Sigmoid colon (tissue), 7 donors: ENCODE measurements around the gene RBM12. TPM values are rescaled to one million over a fixed set of nuclear protein-coding genes. Genes with fewer than 3 reads are reported as not detected.

ENCODE experiments used
- DNase-seq: peaks from one replicate; pipeline ENCODE4 v3.0.0-alpha.2; 2019
- H3K27ac ChIP-seq, 4 donors: fragments of 200-600 bp; sonication (generic); one replicate each; pipeline ENCODE4 v1.5.1; 2016 to 2019; ENCODE audit warnings: mild to moderate bottlenecking in 1 of 4
- H3K27me3 ChIP-seq, 3 donors: fragments of 200-600 bp; sonication (generic); one replicate each; pipeline ENCODE4 v1.5.1; 2019; ENCODE audit warnings: mild to moderate bottlenecking in 1 of 3
- H3K36me3 ChIP-seq, 4 donors: fragments of 200-600 bp; sonication (generic); one replicate each; pipeline ENCODE4 v1.5.1; 2016 to 2019
- H3K4me1 ChIP-seq, 4 donors: fragments of 200-600 bp; sonication (generic); one replicate each; pipeline ENCODE4 v1.5.1; 2017 to 2019
- H3K4me3 ChIP-seq, 4 donors: fragments of 200-600 bp; sonication (generic); one replicate each; pipeline ENCODE4 v1.5.1; 2017 to 2019; ENCODE audit warnings: mild to moderate bottlenecking in 2 of 4, moderate library complexity in 1 of 4
- H3K9me3 ChIP-seq, 4 donors: fragments of 200-600 bp in 3 of 4; sonication (generic) in 3 of 4; one replicate each; pipeline versions ENCODE4 v1.5.1 to v1.6.1; 2013 to 2019
- EP300 ChIP-seq, 4 donors: sonication (generic); formaldehyde crosslinking; IDR thresholded peaks; one replicate each; pipeline ENCODE4 v1.6.1; 2017; ENCODE audit warnings: antibody characterized with exemption in 4 of 4
- POLR2A ChIP-seq, 2 donors: fragments of 450-650 bp; IDR thresholded peaks; one replicate each; pipeline ENCODE4 v1.6.1; 2016; ENCODE audit warnings: antibody characterized with exemption in 2 of 2, mild to moderate bottlenecking in 2 of 2, moderate library complexity in 2 of 2
- POLR2AphosphoS5 ChIP-seq, 4 donors: sonication (generic); formaldehyde crosslinking; IDR thresholded peaks; one replicate each; pipeline ENCODE4 v1.6.1; 2017; ENCODE audit warnings: antibody characterized with exemption in 4 of 4
- WGBS, 2 donors: extraction: QIAGEN DNeasy Blood & Tissue Kit; methylation state at CpG; one replicate each; pipeline ENCODE4 v1.1.7; 2013; 5-methylcytosine and 5-hydroxymethylcytosine counted together
- intact Hi-C: fragments of 100-400 bp; cut with DNase I; formaldehyde crosslinking; loops from one replicate; pipeline ENCODE4 v1.15.1; 2023
- polyA plus RNA-seq, 3 donors: library from polyadenylated mRNA; stranded (reverse); fragments of 200-250 nt; gene quantifications; one replicate each; pipeline ENCODE4 v1.2.3, GENCODE V29; 2013
- total RNA-seq, 4 donors: library from RNA; depleted of rRNA; stranded (reverse); fragments of >200 nt; gene quantifications; one replicate each; pipeline ENCODE4 v1.1.0, GENCODE V29; 2016
- TF ChIP-seq, protein P1 (sequence below), 4 experiments: fragments of 450-650 bp in 3 of 4; fragments of 200-600 bp in 1 of 4; IDR thresholded peaks; one replicate each; pipeline ENCODE4 v1.5.1; 2016 to 2019; ENCODE audit warnings: antibody characterized with exemption in 4 of 4, mild to moderate bottlenecking in 3 of 4, moderate library complexity in 2 of 4
- donor health status: healthy with polysubstance abuse.
- donor health status: Bipolar disorder and iron deficiency.
- donor health status: healthy.

Gene RBM12
- total and polyA plus RNA-seq, 7 donors: 10.2 to 26.4 (median 24.6) TPM

DNA sequence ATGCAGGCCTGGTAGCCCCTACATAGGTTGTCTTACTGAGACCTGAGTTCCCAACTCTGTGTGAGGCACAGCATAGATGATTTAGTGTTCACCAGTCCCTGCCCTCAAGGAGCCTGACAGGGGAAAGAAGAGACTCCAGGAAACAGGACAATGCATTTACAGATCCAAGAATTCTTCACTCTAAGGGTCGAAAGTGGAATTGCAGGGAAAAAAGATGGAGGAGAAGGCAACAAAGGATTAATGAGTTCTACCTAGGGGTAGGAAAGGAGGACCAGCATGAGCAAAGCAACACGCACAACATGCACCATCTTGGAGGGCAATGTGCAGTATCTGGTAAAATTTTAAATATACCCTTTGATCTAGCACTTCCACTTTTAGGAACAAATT lies 43.1 kb downstream of the RBM12 start:
- H3K9me3 ChIP-seq: no peaks in the 10 kb centered on the region
- TF ChIP-seq EP300 (IDR thresholded peaks at IDR 0.05): no peak
- TF ChIP-seq POLR2A (IDR thresholded peaks at IDR 0.05): no peak
- H3K27me3 ChIP-seq: no peaks in the 10 kb centered on the region
- H3K4me1 ChIP-seq: peaks cover 0 to 35% (median 30%) of the 10 kb centered on the region in 4 donors
- 93 to 96% methylated on average over 2 of the region's 2 CpGs for WGBS, 2 donors
- no peak overlapping the region for H3K27ac ChIP-seq
- intact Hi-C loops: no loop called here
- no peak for DNase-seq
- H3K4me3 ChIP-seq: no peak overlapping the region
- H3K36me3 ChIP-seq: peaks cover 10 to 33% (median 16%) of the 10 kb centered on the region in 4 donors

DNA sequence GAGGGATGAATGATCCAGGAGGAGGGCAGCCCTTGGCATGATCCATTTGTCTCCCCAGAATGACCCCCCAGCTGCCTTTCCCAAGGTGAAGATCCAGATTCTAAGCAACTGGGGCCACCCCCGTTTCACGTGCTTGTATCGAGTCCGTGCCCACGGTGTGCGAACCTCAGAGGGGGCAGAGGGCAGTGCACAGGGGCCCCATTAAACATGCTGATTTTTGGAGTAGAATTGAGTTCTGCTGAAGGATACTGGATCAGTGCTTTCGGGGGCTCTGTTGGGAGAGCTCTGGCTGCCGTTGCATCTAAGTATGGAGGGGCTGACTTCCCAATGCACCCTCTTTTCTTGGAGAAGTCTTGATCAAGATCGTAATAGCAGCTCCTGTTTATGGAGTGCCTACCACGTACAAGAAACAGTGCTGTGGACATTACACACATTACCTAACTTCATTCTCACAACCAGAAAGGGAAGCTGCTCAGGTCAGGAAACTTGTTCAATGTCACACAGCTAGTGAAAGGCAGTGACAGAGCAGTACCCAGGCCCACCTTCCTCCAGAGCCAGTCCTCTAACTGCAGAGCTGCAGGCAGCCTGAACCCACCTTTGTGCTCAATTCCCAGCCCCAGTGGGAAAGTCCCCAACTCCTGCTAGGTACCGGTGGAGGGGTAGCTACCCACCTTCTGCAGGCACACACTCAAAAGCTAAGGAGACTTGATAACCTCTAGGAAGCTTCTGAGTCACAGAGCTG lies 43.7 kb downstream of the RBM12 start:
- peak; percentile 53 for DNase-seq
- Histone ChIP-seq H3K27me3 (no peaks in the 10 kb centered on the region), H3K4me1 (peaks cover 0 to 36% (median 30%) of the 10 kb centered on the region in 4 donors), H3K36me3 (peaks cover 5 to 27% (median 10%) of the 10 kb centered on the region in 4 donors), H3K4me3 (no peak overlapping the region), H3K27ac (no peak overlapping the region), H3K9me3 (no peaks in the 10 kb centered on the region)
- 94 to 95% methylated on average over 11 of the region's 11 CpGs for WGBS, 2 donors
- TF ChIP-seq POLR2AphosphoS5 (IDR thresholded peaks at IDR 0.05) (peak in 1 of 4 donors; percentile 11), POLR2A (IDR thresholded peaks at IDR 0.05) (no peak)
- intact Hi-C loops: no loop called here

DNA sequence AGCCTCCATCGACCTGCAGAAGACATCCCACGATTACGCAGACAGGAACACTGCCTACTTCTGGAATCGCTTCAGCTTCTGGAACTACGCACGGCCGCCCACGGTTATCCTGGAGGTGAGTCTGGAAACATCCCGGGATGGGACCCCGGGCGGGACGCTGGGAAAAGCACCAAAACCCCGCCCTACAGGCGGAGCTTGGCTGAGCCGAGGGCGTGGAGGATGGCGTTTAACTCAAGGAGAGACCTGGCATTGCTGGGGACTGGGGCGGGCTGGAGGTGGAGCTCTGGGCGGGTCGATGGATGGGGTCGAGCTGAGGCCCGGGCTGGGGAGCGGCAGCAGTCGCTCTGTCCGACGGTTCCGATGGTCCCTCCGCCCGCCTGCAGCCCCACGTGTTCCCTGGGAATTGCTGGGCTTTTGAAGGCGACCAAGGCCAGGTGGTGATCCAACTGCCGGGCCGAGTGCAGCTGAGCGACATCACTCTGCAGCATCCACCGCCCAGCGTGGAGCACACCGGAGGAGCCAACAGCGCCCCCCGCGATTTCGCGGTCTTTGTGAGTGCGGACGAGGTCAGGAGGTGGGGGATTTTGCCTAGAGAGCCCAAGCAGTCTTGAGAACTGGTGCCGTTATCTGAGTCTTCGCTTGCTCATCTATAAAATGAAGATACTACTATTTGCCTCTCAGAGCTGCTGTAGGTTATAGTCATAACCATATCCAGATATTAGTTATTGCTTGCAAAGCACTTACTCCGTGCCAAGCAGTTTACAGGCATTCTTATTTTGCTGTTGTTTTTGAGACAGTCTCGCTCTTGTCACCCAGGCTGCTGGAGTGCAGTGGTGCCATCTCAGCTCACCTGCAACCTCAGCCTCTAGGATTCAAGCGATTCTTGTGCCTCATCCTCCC lies 45.3 kb downstream of the RBM12 start:
- intact Hi-C loops: loop anchor here (2.0 to 5.0 kb wide), 3 partner anchors 77 to 153 kb away; partner anchors contain the start of genes ERGIC3, NFS1, PHF20 and ROMO1
- H3K27ac ChIP-seq: peak overlapping the region; percentile 53 to 99 (median 88)
- H3K9me3 ChIP-seq: no peaks in the 10 kb centered on the region
- 4 to 5% methylated on average over 49 of the region's 49 CpGs for WGBS, 2 donors
- TF ChIP-seq POLR2AphosphoS5 (IDR thresholded peaks at IDR 0.05) (peak; percentile 22 to 53 (median 45)), POLR2A (IDR thresholded peaks at IDR 0.05) (no peak)
- TF ChIP-seq, protein P1, sequence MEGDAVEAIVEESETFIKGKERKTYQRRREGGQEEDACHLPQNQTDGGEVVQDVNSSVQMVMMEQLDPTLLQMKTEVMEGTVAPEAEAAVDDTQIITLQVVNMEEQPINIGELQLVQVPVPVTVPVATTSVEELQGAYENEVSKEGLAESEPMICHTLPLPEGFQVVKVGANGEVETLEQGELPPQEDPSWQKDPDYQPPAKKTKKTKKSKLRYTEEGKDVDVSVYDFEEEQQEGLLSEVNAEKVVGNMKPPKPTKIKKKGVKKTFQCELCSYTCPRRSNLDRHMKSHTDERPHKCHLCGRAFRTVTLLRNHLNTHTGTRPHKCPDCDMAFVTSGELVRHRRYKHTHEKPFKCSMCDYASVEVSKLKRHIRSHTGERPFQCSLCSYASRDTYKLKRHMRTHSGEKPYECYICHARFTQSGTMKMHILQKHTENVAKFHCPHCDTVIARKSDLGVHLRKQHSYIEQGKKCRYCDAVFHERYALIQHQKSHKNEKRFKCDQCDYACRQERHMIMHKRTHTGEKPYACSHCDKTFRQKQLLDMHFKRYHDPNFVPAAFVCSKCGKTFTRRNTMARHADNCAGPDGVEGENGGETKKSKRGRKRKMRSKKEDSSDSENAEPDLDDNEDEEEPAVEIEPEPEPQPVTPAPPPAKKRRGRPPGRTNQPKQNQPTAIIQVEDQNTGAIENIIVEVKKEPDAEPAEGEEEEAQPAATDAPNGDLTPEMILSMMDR (IDR thresholded peaks at IDR 0.05): peak in 2 of 4 experiments; percentile 6 to 10
- peaks cover 0 to 12% (median 0%) of the 10 kb centered on the region in 4 donors for H3K36me3 ChIP-seq
- H3K27me3 ChIP-seq: no peaks in the 10 kb centered on the region
- peak overlapping the region; percentile 34 to 56 (median 43) for H3K4me3 ChIP-seq
- peaks cover 0 to 43% (median 33%) of the 10 kb centered on the region in 4 donors for H3K4me1 ChIP-seq
- DNase-seq: peak; percentile 92

DNA sequence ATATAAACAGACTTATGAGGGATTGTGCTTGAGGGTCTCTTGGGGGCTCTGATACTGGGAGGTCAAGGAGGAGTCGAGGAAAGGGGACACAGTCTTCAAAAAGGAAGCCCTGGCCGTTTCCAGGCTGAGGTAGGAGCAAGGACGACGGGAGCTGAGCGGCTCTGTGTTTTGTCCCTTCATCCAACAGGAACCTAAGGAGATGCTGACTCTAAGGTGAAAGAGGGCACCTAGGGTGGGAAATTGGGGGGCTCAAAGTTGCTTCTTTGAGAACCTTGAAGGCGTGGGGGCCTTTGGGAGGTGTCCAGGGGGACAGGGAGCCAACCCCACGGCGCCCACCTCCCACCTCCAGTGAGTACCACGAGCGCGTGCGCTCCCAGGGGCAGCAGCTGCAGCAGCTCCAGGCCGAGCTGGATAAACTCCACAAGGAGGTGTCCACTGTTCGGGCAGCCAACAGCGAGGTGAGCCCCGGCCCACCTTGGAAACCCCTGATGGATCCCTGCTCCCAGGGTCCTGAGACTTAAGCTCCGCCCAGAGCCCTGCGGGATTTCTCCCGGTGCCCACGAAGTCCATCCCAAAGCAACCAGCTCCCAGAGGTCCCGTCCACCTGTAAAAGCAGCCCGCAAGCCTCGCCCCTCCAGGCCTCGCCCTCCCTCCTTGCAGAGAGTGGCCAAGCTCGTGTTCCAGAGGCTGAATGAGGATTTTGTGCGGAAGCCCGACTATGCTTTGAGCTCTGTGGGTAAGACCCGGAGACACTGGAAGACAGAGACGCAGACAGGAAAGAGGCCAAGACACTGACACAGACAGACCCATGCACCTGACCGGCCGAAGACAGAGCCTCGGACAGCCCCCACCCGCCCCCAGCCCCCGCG lies 46.2 kb downstream of the RBM12 start:
- H3K4me3 ChIP-seq: peak overlapping the region; percentile 34 to 56 (median 43)
- no peak for TF ChIP-seq POLR2AphosphoS5 (IDR thresholded peaks at IDR 0.05)
- TF ChIP-seq, protein P1 (IDR thresholded peaks at IDR 0.05): no peak
- TF ChIP-seq EP300 (IDR thresholded peaks at IDR 0.05): no peak
- no peak for TF ChIP-seq POLR2A (IDR thresholded peaks at IDR 0.05)
- H3K27ac ChIP-seq: peak overlapping the region; percentile 53 to 99 (median 88)
- WGBS, 2 donors: 5 to 9% methylated on average over 35 of the region's 35 CpGs
- H3K36me3 ChIP-seq: peaks cover 0 to 11% (median 0%) of the 10 kb centered on the region in 4 donors
- peak; percentile 72 for DNase-seq
- no peaks in the 10 kb centered on the region for H3K27me3 ChIP-seq
- H3K4me1 ChIP-seq: peaks cover 0 to 43% (median 33%) of the 10 kb centered on the region in 4 donors
- no peaks in the 10 kb centered on the region for H3K9me3 ChIP-seq
- intact Hi-C loops: loop anchor here (2.0 to 5.0 kb wide), 3 partner anchors 76 to 154 kb away; partner anchors contain the start of genes ERGIC3, NFS1, PHF20 and ROMO1
